K562 (cell line): ENCODE measurements around the gene PIK3AP1.

ENCODE experiments used
- ATF1 ChIP-seq, 2 experiments: fragments of 450-650 bp in 1 of 2; IDR thresholded peaks; 2 replicates each; pipeline ENCODE4 v1.6.1; 2016; ENCODE audit warnings: missing compliant biosample characterization in 1 of 2, missing genetic modification characterization in 1 of 2
- BHLHE40 ChIP-seq: IDR thresholded peaks from 2 replicates; pipeline ENCODE4 v1.6.1; 2011; ENCODE audit warnings: low read length, improper control_type of control experiment
- CTCF ChIP-seq, 3 experiments: IDR thresholded peaks in 2 of 3; conservative IDR thresholded peaks in 1 of 3; 2 replicates each; pipeline ENCODE4 v1.5.1; 2011 to 2012; ENCODE audit warnings: low read length in 3 of 3, mild to moderate bottlenecking in 3 of 3, control low read depth in 2 of 3, improper control_type of control experiment in 1 of 3, inconsistent platforms in 1 of 3, low read depth in 1 of 3, mixed read lengths in 1 of 3, moderate library complexity in 1 of 3; ENCODE audit not compliant: insufficient read depth in 2 of 3
- EP300 ChIP-seq: IDR thresholded peaks from 2 replicates; pipeline ENCODE4 v1.6.1; 2012; ENCODE audit warnings: low read length, improper control_type of control experiment
- FOXJ3 ChIP-seq: sonication (generic); formaldehyde crosslinking; IDR thresholded peaks from 2 replicates; pipeline ENCODE4 v1.4.0; 2020; ENCODE audit warnings: mild to moderate bottlenecking, missing genetic modification reagents
- NR2C2 ChIP-seq, 2 experiments: fragments of 200-800 bp in 1 of 2; sonication (Bioruptor generic) in 1 of 2; sonication (generic) in 1 of 2; formaldehyde crosslinking in 1 of 2; IDR thresholded peaks; 2 replicates each; pipeline versions ENCODE4 v1.6.1 to v1.8.0; 2016 to 2022; ENCODE audit warnings: mild to moderate bottlenecking in 1 of 2, missing compliant biosample characterization in 1 of 2, missing genetic modification characterization in 1 of 2, missing genetic modification reagents in 1 of 2
- PCBP1 ChIP-seq: fragments of 200-400 bp; formaldehyde crosslinking; IDR thresholded peaks from 2 replicates; pipeline ENCODE4 v1.6.1; 2018; ENCODE audit warnings: mild to moderate bottlenecking, low read depth, low read length; ENCODE audit not compliant: poor library complexity, severe bottlenecking
- POLR2A ChIP-seq: fragments of 450-650 bp; conservative IDR thresholded peaks from 2 replicates; pipeline ENCODE4 v1.6.1; 2016
- POLR2AphosphoS2 ChIP-seq: IDR thresholded peaks from 2 replicates; pipeline ENCODE4 v1.6.1; 2012; ENCODE audit warnings: low read length, improper control_type of control experiment
- RBFOX2 ChIP-seq: fragments of 200-400 bp; formaldehyde crosslinking; IDR thresholded peaks from 2 replicates; pipeline ENCODE4 v1.6.1; 2017; ENCODE audit warnings: low read depth, mild to moderate bottlenecking, low read length, moderate library complexity
- U2AF2 ChIP-seq: fragments of 200-400 bp; formaldehyde crosslinking; optimal IDR thresholded peaks from 2 replicates; pipeline ENCODE3; 2017; ENCODE audit warnings: low read depth, mild to moderate bottlenecking, low read length
- ZNF239 ChIP-seq: fragments of 250-450 bp; sonication (Bioruptor Pico); IDR thresholded peaks from 2 replicates; pipeline ENCODE4 v1.4.0; 2020; ENCODE audit warnings: mild to moderate bottlenecking

DNA sequence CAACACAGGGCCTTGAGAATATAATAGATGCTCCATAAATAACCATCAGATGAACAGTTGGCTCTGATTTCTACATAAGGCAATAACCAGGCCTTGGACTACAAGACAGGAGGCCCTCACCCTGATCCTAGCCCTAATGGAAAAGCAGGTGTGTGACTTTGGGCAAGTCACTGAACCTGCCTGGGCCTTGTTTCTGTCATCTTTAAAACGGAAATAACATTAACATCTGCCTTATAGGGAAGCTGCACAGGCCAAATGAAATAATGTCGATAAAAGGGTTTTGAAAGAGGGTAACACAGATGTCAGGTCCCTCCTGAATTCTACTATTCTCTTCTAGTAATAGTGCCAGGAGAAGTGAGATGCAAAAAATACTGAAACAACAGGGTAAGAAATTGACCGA lies 20.7 kb downstream of the PIK3AP1 start:
- TF ChIP-seq NR2C2 (CRISPR knock-in tag; IDR thresholded peaks at IDR 0.05) (no peak), NR2C2 (tag; IDR thresholded peaks at IDR 0.05) (no peak), U2AF2 (no peak), CTCF (IDR thresholded peaks at IDR 0.05 in 2 of 3, conservative IDR thresholded peaks at IDR 0.05 in 1 of 3; ENCODE audit: insufficient read depth in 2 of 3, low read depth in 1 of 3, low read length in 3 of 3) (no peak), POLR2AphosphoS2 (no peak), POLR2A (no peak), FOXJ3 (no peak), PCBP1 (no peak), RBFOX2 (no peak), BHLHE40 (no peak), ATF1 (CRISPR knock-in tag; IDR thresholded peaks at IDR 0.05) (no peak), ATF1 (tag; IDR thresholded peaks at IDR 0.05) (no peak), EP300 (no peak), ZNF239 (CRISPR knock-in tag) (no peak)
